Suprapubic skin (tissue), 4 donors: Measurements from ENCODE around the gene PPM1H.

Source experiments
- EP300 ChIP-seq: sonication (generic); formaldehyde crosslinking; IDR thresholded peaks from one replicate; pipeline ENCODE4 v1.6.1; 2017; ENCODE audit warnings: antibody characterized with exemption
- POLR2A ChIP-seq, 2 donors: fragments of 450-650 bp; IDR thresholded peaks; one replicate each; pipeline ENCODE4 v1.6.1; 2017; ENCODE audit warnings: antibody characterized with exemption in 2 of 2, mild to moderate bottlenecking in 2 of 2, moderate library complexity in 2 of 2
- POLR2AphosphoS5 ChIP-seq, 3 donors: sonication (generic); formaldehyde crosslinking; IDR thresholded peaks; one replicate each; pipeline ENCODE4 v1.6.1; 2017; ENCODE audit warnings: antibody characterized with exemption in 3 of 3
- TF ChIP-seq, protein P1 (sequence below), 2 donors: fragments of 200-600 bp in 1 of 2; fragments of 450-650 bp in 1 of 2; sonication (generic) in 1 of 2; IDR thresholded peaks; one replicate each; pipeline ENCODE4 v1.5.1; 2016 to 2019; ENCODE audit warnings: antibody characterized with exemption in 2 of 2, mild to moderate bottlenecking in 1 of 2, moderate library complexity in 1 of 2

DNA sequence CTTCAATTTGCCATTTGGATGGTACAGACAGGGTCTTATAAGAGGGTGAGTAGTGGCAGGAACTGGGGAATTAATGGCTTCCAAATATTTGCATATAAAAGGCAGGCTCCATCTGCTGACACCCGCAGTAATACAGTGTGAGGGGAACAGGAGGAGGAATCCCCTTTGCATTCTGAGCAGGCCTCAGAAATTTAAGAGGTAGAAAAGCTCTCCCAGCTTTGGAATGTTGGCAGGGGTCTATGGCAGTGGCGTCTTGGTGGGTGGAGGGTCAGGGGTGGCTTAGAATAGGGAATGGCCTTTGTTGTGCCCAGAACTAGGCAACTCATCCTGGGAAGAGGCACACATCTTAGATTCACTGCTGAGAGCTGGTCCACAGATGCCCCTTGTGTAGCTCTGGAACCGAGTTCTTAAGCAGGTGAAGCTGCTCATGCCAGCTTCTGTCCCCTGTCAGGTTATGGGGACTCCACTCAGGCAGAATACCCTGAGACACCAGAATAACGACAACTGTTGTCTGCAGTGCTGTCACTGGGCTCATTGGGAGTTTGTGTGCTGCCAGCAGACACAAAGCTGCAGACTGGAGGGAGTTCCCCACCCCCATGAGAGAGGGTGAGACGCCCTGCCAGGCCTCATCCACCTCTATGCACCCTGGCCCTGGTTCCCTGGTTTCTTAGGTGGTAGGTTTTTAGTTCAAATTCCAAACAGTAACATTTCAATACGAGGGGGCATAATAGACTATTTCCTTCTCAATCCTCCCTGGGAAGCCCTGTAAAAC lies 278.2 kb downstream of the PPM1H start:
- TF ChIP-seq, protein P1, sequence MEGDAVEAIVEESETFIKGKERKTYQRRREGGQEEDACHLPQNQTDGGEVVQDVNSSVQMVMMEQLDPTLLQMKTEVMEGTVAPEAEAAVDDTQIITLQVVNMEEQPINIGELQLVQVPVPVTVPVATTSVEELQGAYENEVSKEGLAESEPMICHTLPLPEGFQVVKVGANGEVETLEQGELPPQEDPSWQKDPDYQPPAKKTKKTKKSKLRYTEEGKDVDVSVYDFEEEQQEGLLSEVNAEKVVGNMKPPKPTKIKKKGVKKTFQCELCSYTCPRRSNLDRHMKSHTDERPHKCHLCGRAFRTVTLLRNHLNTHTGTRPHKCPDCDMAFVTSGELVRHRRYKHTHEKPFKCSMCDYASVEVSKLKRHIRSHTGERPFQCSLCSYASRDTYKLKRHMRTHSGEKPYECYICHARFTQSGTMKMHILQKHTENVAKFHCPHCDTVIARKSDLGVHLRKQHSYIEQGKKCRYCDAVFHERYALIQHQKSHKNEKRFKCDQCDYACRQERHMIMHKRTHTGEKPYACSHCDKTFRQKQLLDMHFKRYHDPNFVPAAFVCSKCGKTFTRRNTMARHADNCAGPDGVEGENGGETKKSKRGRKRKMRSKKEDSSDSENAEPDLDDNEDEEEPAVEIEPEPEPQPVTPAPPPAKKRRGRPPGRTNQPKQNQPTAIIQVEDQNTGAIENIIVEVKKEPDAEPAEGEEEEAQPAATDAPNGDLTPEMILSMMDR (IDR thresholded peaks at IDR 0.05): no peak
- TF ChIP-seq EP300: no peak
- no peak for TF ChIP-seq POLR2AphosphoS5 (IDR thresholded peaks at IDR 0.05)
- TF ChIP-seq POLR2A (IDR thresholded peaks at IDR 0.05): no peak
